Ureter (tissue), 1 donor: ENCODE measurements around the gene ENO4. TPM values are rescaled to one million over a fixed set of nuclear protein-coding genes. Genes with fewer than 3 reads are reported as not detected.

Source experiments
- DNase-seq: peaks from one replicate; pipeline ENCODE4 v3.0.0-alpha.2; 2020; ENCODE audit warnings: low spot score
- total RNA-seq: library from RNA; stranded (reverse); gene quantifications from one replicate; pipeline ENCODE4 v1.2.4, GENCODE V29; 2023
- donor health status: DM: yes; HTN: yes; CAD: no.

ENO4 gene
- total RNA-seq, 1 donor from 2014 or later: 0.73 TPM

- DNase-seq: no peak
Measured at GRCh38 chr10:116868722-116869121, 19.4 kb downstream of the ENO4 start.

GRCh38 chr10:116870949-116871348 is 21.6 kb downstream of the ENO4 start:
- no peak for DNase-seq

GRCh38 chr10:116873134-116873533 is 23.8 kb downstream of the ENO4 start:
- DNase-seq: no peak

- no peak for DNase-seq
Measured at GRCh38 chr10:116875897-116876296, 26.6 kb downstream of the ENO4 start.

GRCh38 chr10:116877391-116877790 is 28.1 kb downstream of the ENO4 start:
- DNase-seq: no peak

- DNase-seq: no peak
Measured at GRCh38 chr10:116878123-116878522, 28.8 kb downstream of the ENO4 start.

- no peak for DNase-seq
Measured at GRCh38 chr10:116879817-116880216, 30.5 kb downstream of the ENO4 start.

GRCh38 chr10:116880716-116881482 is 31.6 kb downstream of the ENO4 start:
- DNase-seq: no peak

GRCh38 chr10:116882639-116883038 is 33.3 kb downstream of the ENO4 start:
- no peak for DNase-seq

GRCh38 chr10:116886772-116887171 is 37.5 kb downstream of the ENO4 start:
- DNase-seq: no peak

- DNase-seq: peak; percentile 49
Measured at GRCh38 chr10:116888380-116889055, 39.2 kb downstream of the ENO4 start.

GRCh38 chr10:116889066-116889465 is 39.8 kb downstream of the ENO4 start:
- no peak for DNase-seq

GRCh38 chr10:116891208-116891607 is 41.9 kb downstream of the ENO4 start:
- DNase-seq: no peak

- DNase-seq: no peak
Measured at GRCh38 chr10:116892907-116893685, 43.8 kb downstream of the ENO4 start.

- no peak for DNase-seq
Measured at GRCh38 chr10:116893686-116894037, 44.4 kb downstream of the ENO4 start.

GRCh38 chr10:116899626-116900025 is 50.3 kb downstream of the ENO4 start:
- DNase-seq: no peak

GRCh38 chr10:116905845-116906210 is 56.5 kb downstream of the ENO4 start:
- DNase-seq: no peak

GRCh38 chr10:116907245-116907987 is 58.1 kb downstream of the ENO4 start:
- DNase-seq: no peak

- no peak for DNase-seq
Measured at GRCh38 chr10:116909307-116909706, 60.0 kb downstream of the ENO4 start.

GRCh38 chr10:116910910-116911309 is 61.6 kb downstream of the ENO4 start:
- no peak for DNase-seq

- DNase-seq: no peak
Measured at GRCh38 chr10:116912162-116912561, 62.9 kb downstream of the ENO4 start.

GRCh38 chr10:116913695-116914094 is 64.4 kb downstream of the ENO4 start:
- DNase-seq: no peak
